GM23248 (cell line): ENCODE data around the gene DENND5B.

Source experiments
- EZH2 ChIP-seq: fragments of 200-600 bp; sonication (generic); IDR thresholded peaks from 2 replicates; pipeline ENCODE4 v1.6.1; 2018; ENCODE audit warnings: antibody characterized with exemption, mild to moderate bottlenecking; ENCODE audit not compliant: insufficient read depth, poor library complexity, severe bottlenecking
- EZH2phosphoT487 ChIP-seq: fragments of 200-600 bp; sonication (generic); IDR thresholded peaks from 2 replicates; pipeline ENCODE4 v1.6.1; 2018; ENCODE audit warnings: antibody characterized with exemption, moderate library complexity, mild to moderate bottlenecking, low read depth; ENCODE audit not compliant: insufficient read depth

- TF ChIP-seq EZH2 (no peak), EZH2phosphoT487 (no peak)
Observed at GRCh38 chr12:31514912-31515311, 76.0 kb downstream of the DENND5B start.
